Islet precursor cell (in vitro differentiated cells): ENCODE results near the gene FNIP2.
A peak's percentile ranks its signal among the peaks of the same experiment; 100 is the strongest.
"Not testable (repeated sequence)": the region's sequence is repeated elsewhere in the genome, so short reads cannot be mapped to it uniquely, and the experiment has no call there.

Experiments used
- DNase-seq: peaks from one replicate; pipeline ENCODE4 v3.0.0-alpha.2; 2018

Gene FNIP2

DNA sequence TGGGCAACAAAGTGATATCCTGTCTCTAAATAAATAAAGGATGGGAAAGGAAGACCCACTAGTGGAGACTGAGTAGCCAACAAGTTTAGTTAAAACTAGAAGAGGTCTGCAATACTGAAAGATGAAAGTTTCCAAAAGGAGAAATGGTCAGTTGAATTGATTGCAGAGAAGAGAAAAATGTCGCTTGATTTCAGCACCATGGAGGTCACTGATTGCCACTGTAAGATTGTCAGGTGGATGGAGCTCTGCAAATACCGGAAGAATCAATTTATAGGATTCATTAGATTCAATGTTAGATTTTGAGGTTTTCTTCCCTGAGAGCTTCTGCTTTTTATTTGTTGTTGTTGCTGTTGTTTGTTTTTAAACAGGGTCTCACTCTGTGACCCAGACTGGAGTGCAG is 5.4 kb upstream of the FNIP2 start:
- no peak for DNase-seq

DNA sequence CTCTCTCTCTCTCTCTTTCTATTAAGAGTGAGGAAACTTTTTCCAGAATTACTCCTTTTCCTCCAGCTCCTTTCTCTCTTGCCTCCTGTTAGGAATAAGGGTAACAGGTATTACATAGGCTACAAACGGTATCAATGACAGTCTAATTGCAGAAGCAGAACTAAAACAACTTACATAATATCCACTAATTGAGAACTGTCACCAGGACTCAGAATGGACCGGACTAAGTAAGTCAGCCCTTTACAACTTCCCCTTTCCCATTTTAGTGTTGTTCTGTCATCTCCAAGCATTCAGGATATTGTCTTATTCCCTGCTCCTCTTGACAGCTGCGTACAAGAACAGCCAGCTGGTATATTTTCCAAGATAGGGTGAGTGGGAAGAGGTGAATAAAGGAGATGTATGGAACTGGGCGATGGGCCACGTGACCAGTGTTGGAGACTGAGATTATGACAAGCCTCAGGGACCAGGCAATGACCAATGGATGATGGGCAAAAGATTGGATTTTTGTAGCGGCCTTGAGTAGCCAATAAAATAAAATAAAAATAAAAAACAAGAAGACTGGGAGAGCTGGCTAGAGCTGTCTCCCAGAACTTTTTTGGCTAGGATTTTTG is 2.3 kb upstream of the FNIP2 start:
- no peak for DNase-seq

DNA sequence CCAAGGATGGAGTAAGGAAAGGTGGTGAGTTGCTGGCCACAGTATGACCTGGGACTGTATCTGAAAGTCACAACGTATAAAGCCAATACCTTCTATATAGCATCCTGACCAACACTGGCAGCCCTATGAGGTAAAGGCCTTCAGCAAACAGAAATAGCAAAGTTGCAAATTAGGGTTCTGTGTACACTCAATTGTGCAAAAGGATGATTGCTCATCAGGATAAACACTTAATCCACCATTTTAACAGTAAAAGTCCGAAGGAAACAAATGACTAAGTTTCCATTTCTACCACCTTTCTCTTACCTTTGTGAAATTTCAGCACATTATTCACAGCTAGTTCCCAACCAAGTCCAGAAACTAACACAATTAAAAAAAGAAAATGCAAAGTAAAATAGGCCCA is 1.4 kb upstream of the FNIP2 start:
- no peak for DNase-seq

DNA sequence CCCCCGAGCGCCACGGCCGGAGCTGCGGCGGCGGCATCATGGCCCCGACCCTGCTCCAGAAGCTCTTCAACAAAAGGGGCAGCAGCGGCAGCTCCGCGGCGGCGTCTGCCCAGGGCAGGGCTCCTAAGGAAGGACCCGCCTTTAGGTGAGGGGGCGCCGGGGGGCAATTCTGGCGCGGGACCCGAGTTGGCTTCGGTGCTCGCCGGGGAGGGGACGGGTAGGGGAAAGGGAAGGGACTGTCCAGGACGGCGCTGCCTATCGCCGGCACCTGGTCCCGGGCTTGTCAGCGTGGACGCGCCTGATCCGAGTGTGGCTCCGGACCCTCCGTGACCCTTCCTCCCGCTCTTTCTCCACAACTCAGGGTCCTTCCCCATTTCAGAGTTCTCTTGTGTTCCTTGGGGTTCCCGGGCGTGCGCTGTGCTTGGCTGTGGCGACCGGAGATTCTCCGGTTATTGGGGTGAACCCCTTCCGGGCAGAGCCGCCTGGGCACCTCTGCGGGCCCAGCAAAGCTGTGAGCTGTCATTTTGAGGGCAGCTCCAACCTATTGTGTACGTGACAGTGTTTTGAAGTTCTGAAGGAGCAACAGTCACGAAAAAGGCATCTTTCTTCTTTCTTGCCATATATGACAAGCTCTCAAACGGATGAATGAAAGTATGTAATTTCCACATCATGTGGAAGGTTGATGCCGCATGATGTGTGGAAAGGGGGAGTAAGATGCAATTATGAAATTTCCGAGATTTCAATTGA is 522 bp downstream of the FNIP2 start:
- DNase-seq, result peak; percentile 73

- DNase-seq, result no peak
These were observed 1.8 kb downstream of the FNIP2 start for GRCh38 chr4:158770671-158771070.

DNA sequence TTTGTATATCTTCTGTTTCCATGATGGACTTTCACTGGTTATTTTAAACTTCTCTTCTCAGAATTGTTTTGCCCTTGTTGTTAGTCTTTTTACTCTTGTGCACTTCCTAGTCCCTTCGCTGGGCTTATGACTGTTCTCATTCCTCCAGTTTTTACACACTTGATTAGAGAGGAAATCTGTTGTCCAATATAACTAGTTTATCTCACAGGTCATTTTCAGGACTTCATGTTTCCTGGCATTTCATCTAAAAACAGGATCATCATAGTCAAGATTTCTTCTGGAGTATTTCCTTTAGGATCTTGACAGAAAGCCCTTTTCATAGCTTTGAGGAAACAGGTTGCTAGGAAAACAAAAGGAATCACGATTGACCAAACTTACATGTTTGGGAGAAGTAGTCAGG is 3.0 kb downstream of the FNIP2 start:
- no peak for DNase-seq

GRCh38 chr4:158775091-158775651 is 6.3 kb downstream of the FNIP2 start:
- DNase-seq, result no peak

DNA sequence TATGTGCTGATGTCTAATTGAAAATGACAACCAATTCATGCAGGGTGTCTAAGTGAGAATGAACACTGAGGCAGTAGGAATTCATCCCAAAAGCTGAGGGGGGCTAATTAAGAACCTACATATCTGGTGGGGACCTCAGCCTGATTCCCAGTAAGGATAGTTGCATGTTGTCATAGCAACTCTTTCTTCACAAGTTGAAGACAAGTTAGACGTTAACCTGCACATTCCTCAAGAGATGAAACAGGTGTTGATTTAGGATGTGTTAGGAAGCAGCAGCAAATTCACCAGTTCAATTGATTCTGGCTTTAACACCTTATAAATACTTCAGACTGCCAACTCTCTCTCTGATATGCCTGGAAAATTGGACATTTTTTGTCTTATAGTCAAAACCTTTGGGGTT is 7.3 kb downstream of the FNIP2 start:
- DNase-seq, result no peak

DNA sequence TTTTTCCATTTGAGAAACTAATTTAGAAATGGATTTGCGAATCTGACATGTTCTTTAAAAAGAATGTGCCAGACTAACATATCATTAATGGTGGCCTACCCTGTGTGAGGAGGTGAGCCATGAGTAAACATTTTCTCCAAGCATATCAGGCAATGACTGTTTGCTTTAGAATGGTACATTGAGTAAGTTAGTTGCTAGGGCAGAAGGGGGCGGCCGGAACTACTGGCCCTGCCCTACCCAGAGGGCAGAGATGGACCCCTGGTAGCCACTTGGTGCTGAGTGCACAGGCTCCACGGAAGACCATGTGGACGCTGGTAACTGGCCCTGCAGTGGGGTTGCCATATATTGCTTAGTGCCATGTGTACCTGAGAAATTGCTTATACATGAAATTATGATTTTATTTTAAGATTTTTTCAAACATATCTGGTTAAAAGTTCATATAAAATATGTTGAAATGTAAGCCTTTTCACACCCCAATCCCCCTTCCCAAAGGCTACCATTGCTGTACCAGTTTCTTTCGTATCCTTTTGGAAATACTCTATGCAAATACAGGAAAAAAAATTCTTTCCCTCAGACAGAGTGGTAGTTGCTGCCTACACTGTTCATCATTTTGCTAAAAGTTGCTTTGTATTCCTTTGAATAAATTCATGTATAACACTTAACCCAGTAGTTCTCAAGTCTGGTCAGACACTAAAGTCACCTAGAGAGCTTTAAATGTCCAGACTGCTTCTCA is 8.8 kb downstream of the FNIP2 start:
- DNase-seq, result no peak

DNA sequence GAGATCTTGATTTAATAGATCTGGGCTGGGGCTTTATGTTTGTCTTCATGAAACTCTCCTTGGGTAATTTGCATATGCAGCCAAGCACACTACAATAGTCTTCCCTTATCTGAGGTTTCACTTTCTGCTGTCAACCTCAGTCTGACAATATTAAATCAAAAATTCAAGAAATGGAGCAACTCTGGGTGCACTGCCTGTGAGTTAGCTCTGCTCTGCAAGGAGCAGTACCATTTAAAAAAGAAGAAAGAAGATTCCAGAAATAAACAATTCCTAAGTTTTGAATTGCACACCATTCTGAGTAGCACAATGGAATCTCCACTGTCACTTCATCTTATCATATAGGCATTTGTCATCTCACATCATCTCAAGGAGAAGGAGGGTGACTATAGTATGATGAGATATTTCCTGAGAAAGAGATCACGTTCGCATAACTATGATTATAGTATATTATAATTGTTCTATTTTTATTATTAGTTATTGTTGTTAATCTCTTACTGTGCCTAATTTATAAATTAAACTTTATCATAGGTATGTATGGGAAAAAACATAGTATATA is 9.4 kb downstream of the FNIP2 start:
- DNase-seq, result no peak

- DNase-seq, result no peak
These were observed 9.9 kb downstream of the FNIP2 start for GRCh38 chr4:158778712-158779111.

DNA sequence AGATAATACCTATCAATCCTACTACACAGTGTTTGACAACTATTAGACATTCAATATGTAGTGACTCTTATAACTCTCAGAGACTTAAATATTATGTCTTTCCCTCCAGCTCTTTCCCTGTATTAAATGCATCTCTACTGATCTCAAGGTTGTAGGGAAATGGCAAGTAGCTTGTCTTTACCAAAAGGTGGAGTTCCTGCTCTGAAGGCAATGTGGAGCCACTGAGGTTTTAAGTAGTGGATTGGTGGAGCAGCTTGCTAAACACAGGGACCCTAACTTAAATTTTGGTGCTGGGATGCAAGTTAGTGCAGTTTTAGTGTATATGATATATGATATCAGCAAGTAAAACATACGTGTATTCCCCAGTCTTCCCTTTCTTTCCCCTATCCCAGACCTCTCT is 13.1 kb downstream of the FNIP2 start:
- DNase-seq, result no peak

DNA sequence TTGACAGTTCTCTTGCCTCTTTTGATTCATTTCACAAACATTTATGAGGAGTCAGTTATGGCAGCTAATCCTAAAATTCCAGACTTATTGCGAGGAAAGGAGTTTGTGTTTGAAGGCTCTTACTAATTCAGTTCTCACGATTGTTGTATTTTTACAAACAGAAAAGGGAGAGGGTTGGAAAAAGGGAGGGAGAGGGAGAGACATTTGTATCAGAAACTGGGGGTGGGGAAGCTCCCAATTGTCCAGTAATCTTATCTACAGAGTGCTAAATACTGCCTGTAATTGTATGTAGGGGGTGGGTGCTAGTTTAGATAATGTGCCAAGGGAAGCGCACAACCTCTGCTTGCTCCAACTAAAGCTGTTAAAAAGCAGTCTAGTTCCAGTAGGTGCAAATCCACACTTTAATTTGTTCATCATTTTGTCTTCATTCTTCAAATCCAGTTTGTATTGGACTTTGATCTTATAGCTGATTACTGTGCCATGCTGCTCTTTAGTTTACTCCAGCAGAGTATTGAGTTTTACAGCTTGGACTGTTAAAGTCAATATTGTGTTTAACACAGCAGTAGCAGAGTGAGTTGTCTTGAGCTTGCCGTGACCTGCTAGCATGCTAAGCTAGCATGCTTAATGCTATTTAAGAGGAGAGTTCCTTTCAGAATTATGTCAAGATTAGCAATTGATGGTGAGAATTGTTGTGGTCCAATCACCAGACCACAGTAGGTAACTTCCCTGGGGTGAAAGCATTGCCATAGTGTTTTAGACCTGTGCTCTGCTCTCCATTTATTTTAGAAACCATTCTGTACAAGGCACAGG is 13.9 kb downstream of the FNIP2 start:
- no peak for DNase-seq

- no peak for DNase-seq
These were observed 15.0 kb downstream of the FNIP2 start for GRCh38 chr4:158783785-158784184.

DNA sequence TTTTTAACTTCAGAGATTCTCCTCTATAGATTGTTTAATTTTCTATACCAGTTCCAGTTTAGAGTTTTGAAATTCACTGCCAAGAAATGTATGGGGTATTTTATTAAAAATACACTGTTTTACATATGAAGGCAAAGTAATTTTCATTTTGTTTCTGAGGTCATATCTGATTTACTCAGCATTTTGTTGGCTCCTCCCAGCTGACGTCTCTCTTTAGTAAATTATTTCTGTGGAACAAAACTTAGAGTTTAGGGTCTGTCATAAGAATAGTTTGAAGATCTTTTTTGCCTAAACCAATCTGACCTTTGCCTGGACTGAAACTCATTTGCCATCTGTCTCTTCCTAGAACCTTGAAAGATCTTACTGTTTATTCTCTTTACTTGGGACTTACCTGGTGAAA is 16.9 kb downstream of the FNIP2 start:
- DNase-seq, result no peak

DNA sequence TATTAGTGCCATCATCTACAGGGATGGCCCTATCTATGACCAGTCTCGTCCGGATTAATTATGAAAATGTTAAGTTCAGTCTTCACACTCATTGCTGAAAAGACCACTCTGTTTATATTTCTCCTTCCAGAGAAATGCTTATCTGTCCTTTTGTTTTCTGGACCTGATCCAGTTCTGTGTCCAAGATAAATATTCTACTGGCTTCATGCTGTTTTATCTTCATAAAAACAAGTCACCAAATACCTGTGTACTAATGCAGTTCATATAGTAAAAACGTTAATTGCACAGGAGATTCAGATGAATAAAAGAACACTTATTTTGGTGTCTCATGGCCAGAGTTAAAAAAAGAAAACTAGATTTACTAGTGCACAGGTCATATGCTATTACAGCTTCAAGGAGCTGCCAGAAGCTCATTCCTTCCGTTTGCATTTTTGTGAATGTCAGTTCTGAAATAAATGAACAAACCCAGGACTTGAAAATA is 17.3 kb downstream of the FNIP2 start:
- no peak for DNase-seq

DNA sequence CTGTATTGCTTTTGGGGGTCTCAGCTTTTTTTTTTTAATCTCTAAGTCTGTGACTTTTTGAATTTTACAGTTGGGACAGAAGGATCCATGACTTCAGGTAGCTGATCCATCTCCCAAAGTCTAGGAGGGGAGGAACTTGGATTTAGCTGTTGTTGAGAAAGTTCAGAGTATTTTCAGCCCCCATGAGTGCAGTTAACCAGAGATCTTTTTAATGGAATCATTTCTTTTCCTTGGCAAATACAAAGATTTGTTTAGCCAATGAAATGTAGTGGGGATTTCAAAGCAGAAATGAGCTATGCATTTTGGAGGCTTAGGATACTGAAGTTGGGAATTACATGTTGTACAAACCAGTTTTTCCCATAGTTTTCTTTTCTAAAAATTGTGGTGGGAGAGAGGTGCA is 18.1 kb downstream of the FNIP2 start:
- no peak for DNase-seq

DNA sequence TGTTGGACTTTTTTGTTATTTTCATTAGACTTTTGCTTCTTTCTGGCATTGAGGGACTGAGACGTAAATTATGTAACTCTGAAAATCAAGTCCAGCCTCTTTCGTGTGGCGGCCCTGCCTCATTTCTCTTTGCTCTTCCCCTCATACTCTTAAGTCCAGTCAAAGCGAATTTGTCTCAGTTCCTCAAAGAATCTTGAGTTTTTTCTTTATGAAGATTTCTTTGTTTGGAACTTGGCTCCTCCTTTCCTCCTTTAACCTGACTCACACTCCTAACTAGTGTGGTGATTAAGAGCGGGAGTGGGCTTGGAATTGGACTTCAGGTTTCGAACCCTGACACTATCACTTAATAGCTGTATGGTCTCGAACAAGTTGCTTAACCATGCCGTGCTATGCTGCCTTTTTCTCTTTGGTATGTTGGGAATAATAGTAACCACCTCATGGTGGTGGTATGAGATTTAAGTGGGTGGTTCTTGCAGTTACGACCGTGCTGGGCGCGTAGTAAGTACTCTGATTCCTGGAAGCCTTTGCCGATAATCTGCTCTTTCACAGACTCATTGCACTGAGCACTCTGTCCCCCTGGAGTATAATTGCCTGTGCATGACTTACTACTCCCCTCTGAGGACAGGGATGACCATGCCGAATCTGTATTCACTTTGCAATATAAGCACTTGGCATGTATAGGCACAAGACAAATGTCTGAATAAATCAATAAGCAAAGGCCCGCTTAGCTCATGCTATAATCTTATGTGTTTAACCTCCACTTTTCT is 19.1 kb downstream of the FNIP2 start:
- no peak for DNase-seq

DNA sequence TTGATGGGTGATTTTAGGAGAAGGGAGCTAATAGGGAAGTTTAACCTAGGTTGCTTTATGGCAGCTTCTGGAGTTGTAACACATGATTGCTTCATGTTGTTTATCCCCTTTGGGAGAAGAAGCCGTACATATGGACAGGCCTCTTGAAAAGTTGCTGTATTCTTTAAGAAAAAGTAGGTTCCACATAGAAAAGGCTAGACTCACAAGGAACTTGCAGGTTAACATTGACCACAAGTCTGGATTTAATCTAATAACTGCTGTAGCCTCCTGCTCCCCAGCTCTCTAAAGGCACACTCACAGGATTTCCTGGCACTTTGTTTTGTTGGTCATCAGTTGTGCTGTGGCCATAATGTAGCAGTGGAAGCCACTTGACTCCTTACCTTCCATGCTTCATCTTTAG is 19.7 kb downstream of the FNIP2 start:
- DNase-seq, result no peak

DNA sequence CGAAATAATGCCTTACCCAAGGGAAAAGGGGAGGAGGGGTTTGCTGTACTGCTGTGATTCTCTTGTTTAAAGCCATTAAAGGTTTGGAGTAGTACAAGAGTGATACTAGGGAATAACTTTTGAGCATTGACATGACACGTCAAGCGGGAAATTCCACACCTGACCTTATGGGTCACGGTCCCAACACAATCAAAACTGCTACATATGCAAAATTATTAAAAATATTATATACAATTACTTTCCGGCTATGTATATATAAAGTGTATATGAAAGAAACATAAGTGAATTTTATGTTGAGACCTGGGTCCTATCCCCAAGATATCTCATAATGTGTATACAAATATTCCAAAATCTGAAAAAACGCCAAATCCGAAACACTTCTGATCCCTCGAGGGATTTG is 21.0 kb downstream of the FNIP2 start:
- no peak for DNase-seq

DNA sequence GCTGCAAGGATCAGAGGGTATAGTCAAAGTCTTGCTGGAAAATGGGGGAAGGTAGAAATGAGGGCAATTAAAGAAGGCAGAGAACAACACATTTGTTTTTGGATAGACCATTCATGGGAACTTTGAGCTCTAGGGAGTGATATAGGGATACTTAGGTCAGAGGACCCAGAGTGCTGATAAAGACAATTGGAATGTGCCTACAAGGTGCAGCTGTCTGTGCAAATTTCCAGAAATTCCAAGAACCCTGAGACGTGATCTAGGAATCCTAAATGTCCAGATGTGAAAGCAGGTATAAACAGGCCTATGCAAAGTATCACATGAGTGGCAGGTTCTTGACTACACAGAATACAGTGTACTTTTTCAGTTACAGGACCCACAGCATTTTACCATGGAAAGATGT is 24.2 kb downstream of the FNIP2 start:
- peak; percentile 70 for DNase-seq

GRCh38 chr4:158793430-158793829 is 24.6 kb downstream of the FNIP2 start:
- DNase-seq, result not testable (repeated sequence)
